Measurements from ENCODE around the gene FOXO3B.
"Not testable (repeated sequence)": the region's sequence is repeated elsewhere in the genome, so short reads cannot be mapped to it uniquely, and the experiment has no call there.

The FOXO3B gene

DNA sequence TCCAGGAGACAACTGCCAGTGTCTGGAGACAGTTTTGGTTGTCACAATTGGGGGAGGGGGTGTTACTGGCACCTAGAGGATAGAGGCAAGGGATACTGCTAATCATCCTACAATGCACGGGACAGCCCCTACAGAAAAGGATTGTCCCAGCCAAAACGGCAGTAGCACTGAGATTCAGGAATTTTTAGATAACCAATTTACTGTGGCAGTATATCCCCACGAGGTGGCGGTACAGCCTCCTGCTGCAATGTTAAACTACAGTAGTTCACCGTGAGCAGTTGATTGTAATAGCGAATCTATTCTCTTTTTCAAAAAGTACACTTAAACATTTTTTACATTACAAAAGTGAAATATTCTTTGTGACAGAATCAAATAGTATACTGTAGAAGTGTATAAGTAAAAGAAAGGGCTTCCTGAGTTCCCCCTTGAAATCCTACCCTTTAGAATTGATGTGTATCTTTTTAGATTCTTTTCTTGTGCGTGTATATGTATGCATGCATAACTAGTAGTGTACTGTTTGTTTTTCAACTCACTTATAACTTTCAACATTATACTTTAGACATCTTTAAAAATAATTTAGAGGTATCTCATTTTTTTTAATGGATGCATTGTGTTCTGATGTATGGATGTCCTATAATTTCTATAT lies 30.4 kb upstream of the FOXO3B start:
- not testable (repeated sequence) for H3K4me3 ChIP-seq (ENCODE audit: low read depth in 1 of 2, low read length in 2 of 2); H3K4me1 ChIP-seq (ENCODE audit: insufficient read depth, low read length); H4K20me1 ChIP-seq (ENCODE audit: insufficient read depth, low read length); H3K27me3 ChIP-seq (ENCODE audit: insufficient read depth, low read length, poor library complexity); H3K9ac ChIP-seq (ENCODE audit: low read depth, low read length); H3K27ac ChIP-seq (ENCODE audit: low read length); H3K79me2 ChIP-seq (ENCODE audit: insufficient read depth, low read length); H3K4me2 ChIP-seq (ENCODE audit: insufficient read depth, low read length); H3K36me3 ChIP-seq (ENCODE audit: insufficient read depth, low read length); H3K9me3 ChIP-seq (ENCODE audit: insufficient read depth, low read length, severe bottlenecking); H2AFZ ChIP-seq (ENCODE audit: low read depth, low read length)
- TF ChIP-seq, protein P1, sequence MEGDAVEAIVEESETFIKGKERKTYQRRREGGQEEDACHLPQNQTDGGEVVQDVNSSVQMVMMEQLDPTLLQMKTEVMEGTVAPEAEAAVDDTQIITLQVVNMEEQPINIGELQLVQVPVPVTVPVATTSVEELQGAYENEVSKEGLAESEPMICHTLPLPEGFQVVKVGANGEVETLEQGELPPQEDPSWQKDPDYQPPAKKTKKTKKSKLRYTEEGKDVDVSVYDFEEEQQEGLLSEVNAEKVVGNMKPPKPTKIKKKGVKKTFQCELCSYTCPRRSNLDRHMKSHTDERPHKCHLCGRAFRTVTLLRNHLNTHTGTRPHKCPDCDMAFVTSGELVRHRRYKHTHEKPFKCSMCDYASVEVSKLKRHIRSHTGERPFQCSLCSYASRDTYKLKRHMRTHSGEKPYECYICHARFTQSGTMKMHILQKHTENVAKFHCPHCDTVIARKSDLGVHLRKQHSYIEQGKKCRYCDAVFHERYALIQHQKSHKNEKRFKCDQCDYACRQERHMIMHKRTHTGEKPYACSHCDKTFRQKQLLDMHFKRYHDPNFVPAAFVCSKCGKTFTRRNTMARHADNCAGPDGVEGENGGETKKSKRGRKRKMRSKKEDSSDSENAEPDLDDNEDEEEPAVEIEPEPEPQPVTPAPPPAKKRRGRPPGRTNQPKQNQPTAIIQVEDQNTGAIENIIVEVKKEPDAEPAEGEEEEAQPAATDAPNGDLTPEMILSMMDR (IDR thresholded peaks at IDR 0.05; ENCODE audit: borderline replicate concordance, extremely low read depth, low read length, poor library complexity, severe bottlenecking): peak; percentile 57
- ATAC-seq (ENCODE audit: insufficient read depth, low read depth): peak; percentile 64; the same call in 2 of the 3 replicates
- DNase-seq: peak; percentile 61

DNA sequence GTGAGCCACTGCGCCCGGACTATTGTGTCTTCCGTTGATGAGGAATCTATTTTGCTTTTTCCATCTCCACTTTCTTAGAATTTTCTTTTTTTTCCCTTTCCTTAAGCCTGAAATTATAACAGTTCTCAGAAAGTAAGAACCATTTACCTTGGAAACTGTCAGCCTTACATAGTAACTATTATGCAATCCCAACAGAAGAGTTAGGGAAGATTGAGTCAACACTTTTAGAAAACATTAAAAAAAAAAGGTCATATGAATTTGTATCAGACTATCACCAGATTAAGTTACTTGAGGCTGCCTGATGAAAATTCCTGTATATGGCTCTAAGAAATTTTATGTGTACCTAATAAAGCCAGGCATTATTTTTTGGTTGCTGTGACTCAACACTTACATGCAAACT lies 26.1 kb upstream of the FOXO3B start:
- not testable (repeated sequence) for ATAC-seq (ENCODE audit: insufficient read depth, low read depth); H3K27ac ChIP-seq (ENCODE audit: low read length); H3K4me2 ChIP-seq (ENCODE audit: insufficient read depth, low read length); H3K9ac ChIP-seq (ENCODE audit: low read depth, low read length); DNase-seq; H3K27me3 ChIP-seq (ENCODE audit: insufficient read depth, low read length, poor library complexity); H2AFZ ChIP-seq (ENCODE audit: low read depth, low read length); H3K4me1 ChIP-seq (ENCODE audit: insufficient read depth, low read length); H3K4me3 ChIP-seq (ENCODE audit: low read depth in 1 of 2, low read length in 2 of 2); H3K79me2 ChIP-seq (ENCODE audit: insufficient read depth, low read length); H4K20me1 ChIP-seq (ENCODE audit: insufficient read depth, low read length); H3K36me3 ChIP-seq (ENCODE audit: insufficient read depth, low read length); H3K9me3 ChIP-seq (ENCODE audit: insufficient read depth, low read length, severe bottlenecking)

DNA sequence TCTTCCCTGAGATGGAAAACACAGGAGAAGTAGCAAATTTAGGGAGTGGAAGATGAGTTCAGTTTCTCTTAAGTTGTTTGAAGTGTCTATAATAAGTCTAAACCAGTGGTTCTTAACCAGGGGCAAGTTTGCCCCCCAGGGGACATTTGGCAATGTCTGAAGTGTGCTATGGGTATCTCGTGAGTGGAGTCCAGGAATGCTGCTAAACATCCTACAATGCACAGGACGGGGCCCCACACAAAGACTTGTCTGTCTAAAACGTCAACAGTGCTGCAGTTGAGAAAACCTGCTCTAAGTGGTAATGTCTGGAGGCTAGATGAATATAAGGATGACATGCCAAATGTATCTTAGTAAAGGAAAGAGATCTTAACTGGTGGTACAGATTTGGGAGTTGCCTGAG lies 23.8 kb upstream of the FOXO3B start:
- ATAC-seq (ENCODE audit: insufficient read depth, low read depth); DNase-seq; H3K36me3 ChIP-seq (ENCODE audit: insufficient read depth, low read length); H3K9me3 ChIP-seq (ENCODE audit: insufficient read depth, low read length, severe bottlenecking); H3K79me2 ChIP-seq (ENCODE audit: insufficient read depth, low read length); H3K4me2 ChIP-seq (ENCODE audit: insufficient read depth, low read length); H3K4me1 ChIP-seq (ENCODE audit: insufficient read depth, low read length); H2AFZ ChIP-seq (ENCODE audit: low read depth, low read length); H3K4me3 ChIP-seq (ENCODE audit: low read depth in 1 of 2, low read length in 2 of 2); H4K20me1 ChIP-seq (ENCODE audit: insufficient read depth, low read length); H3K27ac ChIP-seq (ENCODE audit: low read length); H3K9ac ChIP-seq (ENCODE audit: low read depth, low read length); H3K27me3 ChIP-seq (ENCODE audit: insufficient read depth, low read length, poor library complexity): not testable (repeated sequence)

DNA sequence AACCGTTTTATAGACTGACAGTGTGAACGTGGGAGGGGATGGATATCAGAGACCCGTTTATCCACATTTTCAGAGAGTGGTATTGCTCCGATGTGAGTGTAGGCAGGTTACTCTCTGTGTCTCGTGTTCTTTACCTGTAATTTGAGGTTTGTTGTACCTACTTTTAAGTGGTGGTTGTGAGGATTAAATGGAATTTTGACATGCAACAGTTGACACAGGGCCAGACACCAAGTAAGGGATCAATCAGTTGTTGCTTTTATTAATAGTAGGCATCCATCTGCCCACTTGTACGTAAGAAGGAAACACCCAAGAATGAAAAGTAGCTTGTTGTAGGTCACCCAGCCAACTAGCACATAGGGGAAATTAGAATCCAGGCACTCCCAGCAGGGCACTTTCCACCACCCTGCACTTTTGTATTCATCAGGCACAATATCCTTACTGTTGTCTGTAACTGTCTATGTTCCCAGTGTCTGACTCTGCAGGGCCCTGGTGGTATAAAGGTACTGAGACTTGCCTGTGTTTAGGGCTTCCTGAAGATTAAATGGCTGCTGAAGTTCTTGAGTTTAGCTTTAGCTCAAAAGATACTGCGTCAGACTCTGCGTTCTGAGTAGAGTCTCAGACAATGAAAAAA lies 16.5 kb upstream of the FOXO3B start:
- Histone ChIP-seq H3K4me2 (ENCODE audit: insufficient read depth, low read length) (peak overlapping the region; percentile 97), H3K4me1 (ENCODE audit: insufficient read depth, low read length) (peaks cover 19% of the 10 kb centered on the region), H3K27ac (ENCODE audit: low read length) (peak overlapping the region; percentile 66), H3K9ac (ENCODE audit: low read depth, low read length) (peak overlapping the region; percentile 69), H2AFZ (ENCODE audit: low read depth, low read length) (peak overlapping the region; percentile 98), H3K4me3 (ENCODE audit: low read depth in 1 of 2, low read length in 2 of 2) (peak overlapping the region; percentile 49 to 74)
- not testable (repeated sequence) for H3K27me3 ChIP-seq (ENCODE audit: insufficient read depth, low read length, poor library complexity); DNase-seq; H3K9me3 ChIP-seq (ENCODE audit: insufficient read depth, low read length, severe bottlenecking); ATAC-seq (ENCODE audit: insufficient read depth, low read depth); H3K36me3 ChIP-seq (ENCODE audit: insufficient read depth, low read length); H4K20me1 ChIP-seq (ENCODE audit: insufficient read depth, low read length); H3K79me2 ChIP-seq (ENCODE audit: insufficient read depth, low read length)

DNA sequence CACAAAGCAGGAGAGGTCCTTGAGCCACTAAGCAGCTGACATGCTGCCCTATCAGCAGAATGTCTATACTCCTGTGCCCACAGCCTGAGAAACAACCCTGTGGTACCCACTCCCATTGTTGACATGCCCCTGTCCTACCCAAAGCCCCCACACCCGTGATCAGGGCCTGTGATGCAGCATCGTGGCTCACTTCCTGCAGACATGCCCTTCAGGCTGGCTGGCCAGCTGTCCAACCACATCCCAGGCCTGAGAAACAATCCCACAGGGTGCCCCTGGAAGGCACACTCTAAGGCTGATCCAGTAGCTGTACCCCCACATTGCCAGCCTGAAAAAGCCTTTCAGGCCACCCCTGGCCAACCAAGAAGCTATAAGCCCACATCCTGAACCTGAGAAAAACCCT lies 13.0 kb upstream of the FOXO3B start:
- H3K4me2 ChIP-seq (ENCODE audit: insufficient read depth, low read length); H3K79me2 ChIP-seq (ENCODE audit: insufficient read depth, low read length); H3K9ac ChIP-seq (ENCODE audit: low read depth, low read length); H2AFZ ChIP-seq (ENCODE audit: low read depth, low read length); H3K36me3 ChIP-seq (ENCODE audit: insufficient read depth, low read length); ATAC-seq (ENCODE audit: insufficient read depth, low read depth); H3K9me3 ChIP-seq (ENCODE audit: insufficient read depth, low read length, severe bottlenecking); H3K27me3 ChIP-seq (ENCODE audit: insufficient read depth, low read length, poor library complexity); H3K27ac ChIP-seq (ENCODE audit: low read length); H3K4me3 ChIP-seq (ENCODE audit: low read depth in 1 of 2, low read length in 2 of 2); H4K20me1 ChIP-seq (ENCODE audit: insufficient read depth, low read length); DNase-seq: not testable (repeated sequence)
- peaks cover 19% of the 10 kb centered on the region for H3K4me1 ChIP-seq (ENCODE audit: insufficient read depth, low read length)

DNA sequence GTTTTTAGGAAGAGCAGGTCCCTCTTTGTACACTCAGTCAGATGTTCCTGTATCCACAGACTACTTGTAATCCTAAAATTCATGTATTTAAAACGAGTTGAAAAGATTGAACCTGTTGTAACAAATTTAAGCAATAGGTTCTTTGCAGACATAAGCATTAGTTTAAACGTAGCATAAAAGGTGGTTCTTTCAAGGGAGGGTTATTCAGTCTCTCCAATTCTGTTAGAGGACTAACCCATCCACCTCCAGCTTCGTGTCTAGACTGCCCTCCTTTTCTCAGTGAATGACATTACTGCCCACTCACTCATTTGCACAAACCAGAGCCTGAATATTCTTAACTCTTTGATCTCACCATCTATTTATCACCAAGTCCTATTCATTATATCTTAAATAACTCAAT lies 554 bp upstream of the FOXO3B start:
- H4K20me1 ChIP-seq (ENCODE audit: insufficient read depth, low read length); H3K79me2 ChIP-seq (ENCODE audit: insufficient read depth, low read length); DNase-seq; H3K9me3 ChIP-seq (ENCODE audit: insufficient read depth, low read length, severe bottlenecking); H3K27me3 ChIP-seq (ENCODE audit: insufficient read depth, low read length, poor library complexity); ATAC-seq (ENCODE audit: insufficient read depth, low read depth): not testable (repeated sequence)
- H3K4me3 ChIP-seq (ENCODE audit: low read depth in 1 of 2, low read length in 2 of 2): peak overlapping the region; percentile 46 to 72; a peak in 3 of 4 replicates
- peak overlapping the region; percentile 63 for H3K27ac ChIP-seq (ENCODE audit: low read length)
- peak overlapping the region; percentile 79 for H3K9ac ChIP-seq (ENCODE audit: low read depth, low read length)
- peak overlapping the region; percentile 60 for H3K4me2 ChIP-seq (ENCODE audit: insufficient read depth, low read length)
- peaks cover 15% of the 10 kb centered on the region for H3K4me1 ChIP-seq (ENCODE audit: insufficient read depth, low read length)
- peak overlapping the region; percentile 90 for H2AFZ ChIP-seq (ENCODE audit: low read depth, low read length)
- peaks cover 16% of the 10 kb centered on the region; the same call in 1 of the 2 replicates for H3K36me3 ChIP-seq (ENCODE audit: insufficient read depth, low read length)

DNA sequence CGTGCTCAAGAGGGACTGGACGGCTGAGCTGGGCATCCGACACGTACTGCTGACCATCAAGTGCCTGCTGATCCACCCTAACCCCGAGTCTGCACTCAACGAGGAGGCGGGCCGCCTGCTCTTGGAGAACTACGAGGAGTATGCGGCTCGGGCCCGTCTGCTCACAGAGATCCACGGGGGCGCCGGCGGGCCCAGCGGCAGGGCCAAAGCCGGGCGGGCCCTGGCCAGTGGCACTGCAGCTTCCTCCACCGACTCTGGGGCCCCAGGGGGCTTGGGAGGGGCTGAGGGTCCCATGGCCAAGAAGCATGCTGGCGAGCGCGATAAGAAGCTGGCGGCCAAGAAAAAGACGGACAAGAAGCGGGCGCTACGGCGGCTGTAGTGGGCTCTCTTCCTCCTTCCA lies 4.7 kb downstream of the FOXO3B start:
- H4K20me1 ChIP-seq (ENCODE audit: insufficient read depth, low read length); H3K4me1 ChIP-seq (ENCODE audit: insufficient read depth, low read length); H2AFZ ChIP-seq (ENCODE audit: low read depth, low read length); H3K27ac ChIP-seq (ENCODE audit: low read length); ATAC-seq (ENCODE audit: insufficient read depth, low read depth); H3K4me3 ChIP-seq (ENCODE audit: low read depth in 1 of 2, low read length in 2 of 2); DNase-seq; H3K9ac ChIP-seq (ENCODE audit: low read depth, low read length); H3K4me2 ChIP-seq (ENCODE audit: insufficient read depth, low read length); H3K79me2 ChIP-seq (ENCODE audit: insufficient read depth, low read length); H3K27me3 ChIP-seq (ENCODE audit: insufficient read depth, low read length, poor library complexity); H3K9me3 ChIP-seq (ENCODE audit: insufficient read depth, low read length, severe bottlenecking): not testable (repeated sequence)
- H3K36me3 ChIP-seq (ENCODE audit: insufficient read depth, low read length): peaks cover 27% of the 10 kb centered on the region
